ENCODE results near the gene PRRC2B.
"Not testable (repeated sequence)": the region's sequence is repeated elsewhere in the genome, so short reads cannot be mapped to it uniquely, and the experiment has no call there.

The PRRC2B gene

GRCh38 chr9:131386281-131386680, 7.6 kb upstream of the PRRC2B start:
- no peak for DNase-seq (ENCODE audit: low read depth in 2 of 2)

GRCh38 chr9:131387394-131387793, 6.5 kb upstream of the PRRC2B start:
- DNase-seq (ENCODE audit: low read depth in 2 of 2) = no peak

- no peak for DNase-seq (ENCODE audit: low read depth in 2 of 2)
These were observed 2.9 kb upstream of the PRRC2B start for GRCh38 chr9:131391020-131391419.

GRCh38 chr9:131391504-131391903, 2.4 kb upstream of the PRRC2B start:
- no peak for DNase-seq (ENCODE audit: low read depth in 2 of 2)

- no peak for DNase-seq (ENCODE audit: low read depth in 2 of 2)
These were observed 724 bp downstream of the PRRC2B start for GRCh38 chr9:131394464-131395156.

- no peak for DNase-seq (ENCODE audit: low read depth in 2 of 2)
These were observed 1.5 kb downstream of the PRRC2B start for GRCh38 chr9:131395157-131396098.

GRCh38 chr9:131396099-131396479, 2.2 kb downstream of the PRRC2B start:
- DNase-seq (ENCODE audit: low read depth in 2 of 2) = not testable (repeated sequence)

GRCh38 chr9:131396626-131397025, 2.7 kb downstream of the PRRC2B start:
- no peak for DNase-seq (ENCODE audit: low read depth in 2 of 2)

- no peak for DNase-seq (ENCODE audit: low read depth in 2 of 2)
These were observed 3.4 kb downstream of the PRRC2B start for GRCh38 chr9:131397100-131397790.

GRCh38 chr9:131398204-131398603, 4.3 kb downstream of the PRRC2B start:
- no peak for DNase-seq (ENCODE audit: low read depth in 2 of 2)

- DNase-seq (ENCODE audit: low read depth in 2 of 2) = no peak
These were observed 6.1 kb downstream of the PRRC2B start for GRCh38 chr9:131399972-131400371.

GRCh38 chr9:131400627-131401026, 6.7 kb downstream of the PRRC2B start:
- DNase-seq (ENCODE audit: low read depth in 2 of 2) = no peak

- no peak for DNase-seq (ENCODE audit: low read depth in 2 of 2)
These were observed 8.2 kb downstream of the PRRC2B start for GRCh38 chr9:131402073-131402472.

- DNase-seq (ENCODE audit: low read depth in 2 of 2) = no peak
These were observed 9.0 kb downstream of the PRRC2B start for GRCh38 chr9:131402738-131403492.

GRCh38 chr9:131403493-131403773, 9.5 kb downstream of the PRRC2B start:
- no peak for DNase-seq (ENCODE audit: low read depth in 2 of 2)

GRCh38 chr9:131404581-131404980, 10.7 kb downstream of the PRRC2B start:
- no peak for DNase-seq (ENCODE audit: low read depth in 2 of 2)

- no peak for DNase-seq (ENCODE audit: low read depth in 2 of 2)
These were observed 11.1 kb downstream of the PRRC2B start for GRCh38 chr9:131404987-131405386.

- no peak for DNase-seq (ENCODE audit: low read depth in 2 of 2)
These were observed 11.5 kb downstream of the PRRC2B start for GRCh38 chr9:131405428-131405827.

GRCh38 chr9:131405858-131406537, 12.1 kb downstream of the PRRC2B start:
- no peak for DNase-seq (ENCODE audit: low read depth in 2 of 2)

GRCh38 chr9:131406563-131407436, 12.9 kb downstream of the PRRC2B start:
- no peak for DNase-seq (ENCODE audit: low read depth in 2 of 2)

Data from stimulated activated CD8-positive, alpha-beta memory T cell treated with anti-CD3 and anti-CD28 coated beads, Interleukin-7, amount 100 ng/mL, for 1 hour (primary cell).